Measurements from ENCODE around the gene CHKB.
A peak's percentile ranks its signal among the peaks of the same experiment; 100 is the strongest.

- TF ChIP-seq CTCF (IDR thresholded peaks at IDR 0.05; ENCODE audit: low read depth, low read length) (no peak), POLR2A (IDR thresholded peaks at IDR 0.05; ENCODE audit: extremely low read depth, insufficient read length) (peak; percentile 71), MAX (IDR thresholded peaks at IDR 0.05; ENCODE audit: low read depth, low read length) (no peak)
Observed at GRCh38 chr22:50582493-50583293, at the start of gene CHKB.

All from NB4 (cell line).